ENCODE measurements around the gene RRP9. TPM values are rescaled to one million over a fixed set of nuclear protein-coding genes. Genes with fewer than 3 reads are reported as not detected.

Gene RRP9
- polyA plus RNA-seq, 4 donors: 12.1 to 22.6 (median 17.8) TPM

DNA sequence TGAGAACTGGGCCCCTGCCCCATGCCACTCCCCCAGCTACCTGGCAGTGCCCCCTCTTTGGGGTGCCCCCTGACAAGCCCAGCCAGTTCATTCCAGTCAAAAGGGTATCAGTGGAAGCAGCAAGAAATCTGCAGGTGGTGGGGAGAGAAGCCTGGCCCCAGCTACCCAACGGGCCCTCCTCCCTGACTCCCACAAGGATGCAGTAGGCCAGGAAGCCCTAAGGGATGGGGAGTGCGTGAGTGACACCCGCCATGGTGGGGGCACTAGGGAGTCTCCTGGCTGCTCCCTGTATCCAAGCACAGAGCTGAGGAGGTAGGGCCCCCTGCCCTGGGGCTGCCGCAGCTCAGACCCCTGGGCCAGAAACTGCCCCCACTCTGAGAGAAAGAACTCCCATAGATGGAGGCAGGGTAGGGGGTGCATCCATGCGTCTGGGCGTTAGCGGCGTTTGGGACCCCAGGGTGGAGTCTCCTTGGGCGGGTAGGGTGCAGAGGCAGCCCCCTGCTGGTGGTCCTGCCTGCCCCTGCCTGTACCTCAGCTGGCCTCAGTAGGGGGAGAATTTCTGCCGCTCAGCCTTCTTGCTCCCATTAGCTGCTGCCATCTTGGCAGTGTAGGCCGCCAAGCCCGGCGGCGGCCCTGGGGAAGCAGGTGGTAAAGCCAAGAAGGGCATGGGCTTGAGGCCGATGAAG, 16.0 kb upstream of the RRP9 start:
- no peak for DNase-seq (ENCODE audit: low read depth in 4 of 4, low spot score in 3 of 4)

GRCh38 chr3:51955893-51956770, 14.4 kb upstream of the RRP9 start:
- peak in 1 of 4 donors; percentile 44 for DNase-seq (ENCODE audit: low read depth in 4 of 4, low spot score in 3 of 4)

- no peak for DNase-seq (ENCODE audit: low read depth in 4 of 4, low spot score in 3 of 4)
Observed at GRCh38 chr3:51955175-51955892, 13.6 kb upstream of the RRP9 start, which contains the start of gene GPR62. TSS of gene GPR62 (plus strand) at chr3:51955381. CDS start at chr3:51955653, 272 bp downstream.

GRCh38 chr3:51954713-51955112, 13.0 kb upstream of the RRP9 start:
- DNase-seq (ENCODE audit: low read depth in 4 of 4, low spot score in 3 of 4): no peak

DNA sequence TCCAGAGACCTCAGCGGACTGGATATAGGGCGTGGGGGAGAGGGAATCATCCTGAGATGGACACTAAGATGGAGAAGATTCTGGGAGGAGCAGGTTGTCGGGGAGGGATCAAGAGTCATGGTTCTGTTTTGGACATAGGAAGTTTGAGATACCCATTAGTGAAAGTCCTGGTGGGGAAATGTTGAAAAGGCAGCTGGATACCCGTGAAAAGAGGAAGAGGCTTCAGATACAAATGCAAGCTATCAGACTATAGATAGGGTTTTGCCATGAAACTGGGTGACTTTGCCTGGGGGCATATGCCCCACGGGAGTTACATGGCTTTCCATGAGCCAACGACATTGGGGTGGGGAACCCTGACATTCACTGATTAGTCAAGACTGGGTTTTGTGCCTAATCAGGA, 12.4 kb upstream of the RRP9 start:
- DNase-seq (ENCODE audit: low read depth in 4 of 4, low spot score in 3 of 4): no peak

- no peak for DNase-seq (ENCODE audit: low read depth in 4 of 4, low spot score in 3 of 4)
Observed at GRCh38 chr3:51953445-51953844, 11.7 kb upstream of the RRP9 start.

- no peak for DNase-seq (ENCODE audit: low read depth in 4 of 4, low spot score in 3 of 4)
Observed at GRCh38 chr3:51950899-51951298, 9.2 kb upstream of the RRP9 start.

DNA sequence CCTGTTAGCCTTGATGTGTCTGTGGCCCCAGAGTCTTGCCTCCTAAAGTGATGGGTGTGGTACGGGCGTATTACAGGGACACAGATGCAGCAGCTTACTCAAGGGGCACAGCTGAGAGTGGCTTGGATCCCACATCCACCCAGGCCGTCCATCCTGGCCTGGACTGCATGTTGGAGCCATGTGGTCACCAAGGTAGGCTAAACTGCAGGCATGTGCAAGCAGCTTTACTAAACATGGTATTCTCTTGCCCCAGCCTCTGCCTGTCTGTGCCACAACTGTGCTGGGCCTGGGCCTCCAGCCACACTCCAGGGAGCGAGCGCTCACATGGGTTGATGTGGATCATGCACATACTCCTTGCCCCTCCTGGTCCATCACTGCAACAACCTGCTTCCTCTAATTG, 7.4 kb upstream of the RRP9 start:
- DNase-seq (ENCODE audit: low read depth in 4 of 4, low spot score in 3 of 4): no peak

DNA sequence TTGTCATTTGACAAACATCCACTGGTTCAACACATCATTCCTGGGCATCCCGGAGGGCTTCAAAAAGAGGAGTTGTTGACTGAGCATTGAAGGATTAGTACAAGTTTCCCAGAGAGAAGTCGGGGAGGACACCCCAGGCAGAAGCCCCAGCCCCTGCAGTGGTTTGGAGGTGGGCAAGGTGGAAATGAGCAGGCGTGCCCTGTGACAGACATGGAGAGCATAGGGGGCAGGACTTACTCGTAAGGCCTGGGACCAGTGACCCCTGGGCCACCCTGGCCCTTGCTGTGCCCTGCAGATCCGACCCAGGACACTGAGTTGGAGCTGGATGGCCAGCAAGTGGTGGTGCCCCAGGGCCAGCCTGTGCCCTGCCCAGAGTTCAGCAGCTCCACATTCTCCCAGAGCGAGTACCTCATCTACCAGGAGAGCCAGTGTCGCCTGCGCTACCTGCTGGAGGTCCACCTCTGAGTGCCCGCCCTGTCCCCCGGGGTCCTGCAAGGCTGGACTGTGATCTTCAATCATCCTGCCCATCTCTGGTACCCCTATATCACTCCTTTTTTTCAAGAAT, 6.4 kb upstream of the RRP9 start:
- no peak for DNase-seq (ENCODE audit: low read depth in 4 of 4, low spot score in 3 of 4)

- DNase-seq (ENCODE audit: low read depth in 4 of 4, low spot score in 3 of 4): no peak
Observed at GRCh38 chr3:51947215-51947900, 5.7 kb upstream of the RRP9 start.

- DNase-seq (ENCODE audit: low read depth in 4 of 4, low spot score in 3 of 4): no peak
Observed at GRCh38 chr3:51946796-51947195, 5.1 kb upstream of the RRP9 start.

DNA sequence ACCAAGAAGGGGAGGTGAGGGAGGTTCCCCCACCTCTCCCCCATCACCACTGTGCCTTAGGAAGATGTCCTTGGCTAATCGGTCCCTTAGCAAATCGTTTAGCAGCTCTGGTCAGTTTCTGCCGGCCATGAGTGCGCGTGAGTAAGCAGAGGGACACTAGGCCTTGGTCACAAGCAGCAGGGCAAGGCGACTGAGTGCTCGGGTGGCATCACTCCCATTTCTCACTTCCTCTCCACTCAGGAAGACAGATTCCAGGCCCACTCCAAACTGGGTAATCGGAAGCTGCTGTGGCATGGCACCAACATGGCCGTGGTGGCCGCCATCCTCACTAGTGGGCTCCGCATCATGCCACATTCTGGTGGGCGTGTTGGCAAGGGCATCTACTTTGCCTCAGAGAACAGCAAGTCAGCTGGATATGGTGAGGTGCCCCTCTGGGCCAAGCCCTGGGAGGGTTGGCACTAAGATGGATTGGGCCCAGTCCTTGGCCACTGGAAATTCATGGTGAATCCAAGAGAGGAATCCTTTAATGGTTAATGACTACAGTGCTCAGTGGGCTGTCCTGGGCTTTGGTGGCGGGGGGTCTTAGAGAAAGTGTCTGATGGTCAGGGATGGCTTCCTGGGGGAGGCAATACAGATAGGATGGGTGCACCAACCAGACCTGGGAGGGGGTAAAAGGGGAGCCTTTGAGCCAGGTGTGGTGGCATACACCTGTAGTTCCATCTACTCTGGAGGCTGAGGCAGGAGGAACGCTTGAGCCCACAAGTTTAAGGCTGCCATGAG, 4.4 kb upstream of the RRP9 start:
- no peak for DNase-seq (ENCODE audit: low read depth in 4 of 4, low spot score in 3 of 4)

DNA sequence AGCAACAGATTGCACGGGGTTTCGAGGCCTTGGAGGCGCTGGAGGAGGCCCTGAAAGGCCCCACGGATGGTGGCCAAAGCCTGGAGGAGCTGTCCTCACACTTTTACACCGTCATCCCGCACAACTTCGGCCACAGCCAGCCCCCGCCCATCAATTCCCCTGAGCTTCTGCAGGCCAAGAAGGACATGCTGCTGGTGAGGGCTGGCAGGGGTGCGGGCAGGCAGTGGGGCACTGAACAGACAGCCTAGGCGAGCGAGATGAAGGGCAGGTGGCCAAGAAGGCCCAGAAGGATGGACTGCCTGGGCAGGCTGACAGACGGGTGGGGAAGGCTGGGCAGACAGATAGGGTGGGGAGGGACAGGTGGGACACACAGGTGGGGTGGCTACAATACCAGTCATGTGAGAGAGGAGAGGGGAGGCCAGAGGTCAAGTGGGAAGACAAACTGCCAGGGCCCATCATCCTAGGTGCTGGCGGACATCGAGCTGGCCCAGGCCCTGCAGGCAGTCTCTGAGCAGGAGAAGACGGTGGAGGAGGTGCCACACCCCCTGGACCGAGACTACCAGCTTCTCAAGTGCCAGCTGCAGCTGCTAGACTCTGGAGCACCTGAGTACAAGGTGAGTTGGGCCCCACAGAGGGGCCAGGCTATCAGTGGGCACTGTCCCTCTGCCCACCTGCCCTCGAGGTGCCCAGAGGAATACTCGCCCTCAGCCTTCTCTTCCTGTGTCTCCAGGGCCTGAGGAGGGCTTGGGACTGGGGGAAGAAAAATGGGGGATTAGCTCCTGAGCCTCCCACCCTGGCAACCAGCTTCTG, 3.5 kb upstream of the RRP9 start:
- DNase-seq (ENCODE audit: low read depth in 4 of 4, low spot score in 3 of 4): no peak

GRCh38 chr3:51944451-51945021, 2.8 kb upstream of the RRP9 start:
- no peak for DNase-seq (ENCODE audit: low read depth in 4 of 4, low spot score in 3 of 4)

GRCh38 chr3:51943451-51944391, 2.0 kb upstream of the RRP9 start:
- DNase-seq (ENCODE audit: low read depth in 4 of 4, low spot score in 3 of 4): no peak

GRCh38 chr3:51942603-51943450, 1.1 kb upstream of the RRP9 start:
- no peak for DNase-seq (ENCODE audit: low read depth in 4 of 4, low spot score in 3 of 4)

- DNase-seq (ENCODE audit: low read depth in 4 of 4, low spot score in 3 of 4): no peak
Observed at GRCh38 chr3:51941463-51941797, 274 bp downstream of the RRP9 start.

Measured in left renal pelvis (tissue), 4 donors.